BJ (cell line): ENCODE data around the gene ULK3. TPM values are rescaled to one million over a fixed set of nuclear protein-coding genes. Genes with fewer than 3 reads are reported as not detected.

Source experiments
- CTCF ChIA-PET: fragments of 350-600 bp; formaldehyde crosslinking; extraction: SDS; loops from one replicate; lab custom pipeline; 2021; ENCODE audit warnings: antibody characterized with exemption, inconsistent platforms; lab: Yijun Ruan, JAX
- POLR2A ChIA-PET: fragments of 300-600 bp; sonication (Branson Sonifier 250); formaldehyde crosslinking; extraction: SDS; loops from one replicate; lab custom pipeline; 2021; ENCODE audit warnings: antibody characterized with exemption; lab: Charles Lee
- DNase-seq: peaks from one replicate; pipeline ENCODE4 v3.0.0-alpha.2; 2011; ENCODE audit warnings: low read depth
- H3K27me3 ChIP-seq: 2 replicates; pipeline ENCODE4 v1.6.0; 2011; ENCODE audit warnings: low read length; ENCODE audit not compliant: control insufficient read depth, insufficient read depth
- H3K36me3 ChIP-seq: 2 replicates; pipeline ENCODE4 v1.5.1; 2011; ENCODE audit warnings: low read length; ENCODE audit not compliant: control insufficient read depth, insufficient read depth
- H3K4me3 ChIP-seq: 2 replicates; pipeline ENCODE4 v1.5.1; 2011; ENCODE audit warnings: low read depth, mild to moderate bottlenecking, control low read depth, low read length
- polyA plus RNA-seq: library from polyadenylated mRNA; depleted of rRNA; stranded (reverse); fragments of >200 nt; gene quantifications from 2 replicates; pipeline ENCODE4 v1.2.3, GENCODE V29; 2011
- TF ChIP-seq, protein P1 (sequence below): IDR thresholded peaks from 2 replicates; pipeline ENCODE4 v1.5.1; 2011; ENCODE audit warnings: low read depth, mild to moderate bottlenecking, control low read depth, inconsistent platforms, low read length, moderate library complexity; ENCODE audit not compliant: insufficient read depth

The ULK3 gene
- polyA plus RNA-seq, 1 experiment, result 20.1 TPM

DNA sequence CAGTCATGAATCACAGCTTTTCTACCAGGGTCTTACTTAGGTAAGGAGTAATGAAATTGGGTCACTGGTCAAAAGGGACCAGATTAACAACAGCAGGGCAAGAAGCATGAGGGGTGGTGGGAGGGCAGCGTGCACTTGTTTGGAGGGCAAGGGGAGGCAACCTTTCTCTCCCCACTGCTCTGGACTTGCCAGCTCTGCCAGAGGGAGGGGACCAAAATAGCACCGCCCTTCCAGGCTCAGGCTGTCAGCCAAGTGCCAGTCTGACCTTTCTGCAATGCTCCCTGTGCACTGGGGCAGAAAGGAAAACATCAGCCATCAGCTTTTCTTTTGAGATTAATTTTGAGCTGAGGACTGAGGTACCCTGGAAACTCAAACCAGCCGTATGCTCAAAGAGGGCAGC is 4.5 kb upstream of the ULK3 start:
- POLR2A ChIA-PET, result no interaction called here
- no peak overlapping the region for H3K4me3 ChIP-seq
- TF ChIP-seq, protein P1, sequence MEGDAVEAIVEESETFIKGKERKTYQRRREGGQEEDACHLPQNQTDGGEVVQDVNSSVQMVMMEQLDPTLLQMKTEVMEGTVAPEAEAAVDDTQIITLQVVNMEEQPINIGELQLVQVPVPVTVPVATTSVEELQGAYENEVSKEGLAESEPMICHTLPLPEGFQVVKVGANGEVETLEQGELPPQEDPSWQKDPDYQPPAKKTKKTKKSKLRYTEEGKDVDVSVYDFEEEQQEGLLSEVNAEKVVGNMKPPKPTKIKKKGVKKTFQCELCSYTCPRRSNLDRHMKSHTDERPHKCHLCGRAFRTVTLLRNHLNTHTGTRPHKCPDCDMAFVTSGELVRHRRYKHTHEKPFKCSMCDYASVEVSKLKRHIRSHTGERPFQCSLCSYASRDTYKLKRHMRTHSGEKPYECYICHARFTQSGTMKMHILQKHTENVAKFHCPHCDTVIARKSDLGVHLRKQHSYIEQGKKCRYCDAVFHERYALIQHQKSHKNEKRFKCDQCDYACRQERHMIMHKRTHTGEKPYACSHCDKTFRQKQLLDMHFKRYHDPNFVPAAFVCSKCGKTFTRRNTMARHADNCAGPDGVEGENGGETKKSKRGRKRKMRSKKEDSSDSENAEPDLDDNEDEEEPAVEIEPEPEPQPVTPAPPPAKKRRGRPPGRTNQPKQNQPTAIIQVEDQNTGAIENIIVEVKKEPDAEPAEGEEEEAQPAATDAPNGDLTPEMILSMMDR, result no peak
- H3K36me3 ChIP-seq, result peaks cover 29% of the 10 kb centered on the region
- DNase-seq, result no peak
- no peaks in the 10 kb centered on the region for H3K27me3 ChIP-seq
- CTCF ChIA-PET, result interaction anchor here (0.5 to 1.4 kb wide), 5 partner anchors 8 to 82 kb away, joined by 3 to 4 read pairs (median 3); no protein-coding TSS in a partner anchor

DNA sequence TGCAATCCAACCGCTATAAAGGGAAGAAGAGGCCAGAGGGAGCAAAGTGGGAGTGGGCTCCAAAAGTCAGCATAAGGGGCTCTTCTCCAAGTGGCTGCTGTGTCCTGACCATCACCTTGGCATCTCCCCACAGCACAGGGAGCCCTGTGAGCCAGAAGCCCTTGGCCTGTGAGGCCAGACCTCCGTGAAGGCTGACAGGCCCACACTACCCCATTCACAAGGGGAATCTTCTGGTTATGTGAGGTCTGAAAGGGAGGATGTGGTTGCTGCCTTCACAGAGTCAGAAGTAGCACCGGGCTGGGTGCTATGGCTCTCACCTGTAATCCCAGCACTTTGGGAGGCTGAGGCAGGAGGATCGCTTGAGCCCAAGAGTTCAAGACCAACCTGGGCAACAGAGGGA is 2.6 kb upstream of the ULK3 start:
- Histone ChIP-seq H3K27me3 (no peaks in the 10 kb centered on the region), H3K36me3 (peaks cover 14% of the 10 kb centered on the region), H3K4me3 (no peak overlapping the region)
- CTCF ChIA-PET, result no interaction called here
- no peak for DNase-seq
- TF ChIP-seq, protein P1, result no peak
- POLR2A ChIA-PET, result no interaction called here

DNA sequence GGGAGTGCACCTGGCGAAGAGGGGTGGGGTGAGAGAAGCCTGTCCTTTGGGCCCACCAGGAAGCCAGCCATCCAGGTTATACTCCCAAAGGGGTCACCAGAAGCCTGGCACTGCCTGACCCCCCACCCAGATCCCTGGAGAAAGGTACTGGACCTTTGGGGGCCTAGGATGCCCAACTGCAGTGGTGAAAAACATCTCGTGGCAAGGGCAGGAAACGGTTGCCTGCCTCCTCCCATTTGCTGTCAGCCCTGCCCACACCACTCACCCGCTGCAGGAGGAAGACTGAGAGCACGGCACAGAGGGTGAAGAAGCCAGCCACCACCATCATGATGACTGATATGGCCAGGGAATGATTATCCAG is 2.2 kb upstream of the ULK3 start:
- ChIA-PET POLR2A (no interaction called here), CTCF (interaction anchor here (1.0 to 1.4 kb wide), 4 partner anchors 11 to 76 kb away, joined by 3 to 5 read pairs (median 3); no protein-coding TSS in a partner anchor)
- TF ChIP-seq, protein P1, result no peak
- DNase-seq, result no peak
- no peak overlapping the region for H3K4me3 ChIP-seq
- peaks cover 13% of the 10 kb centered on the region for H3K36me3 ChIP-seq
- no peaks in the 10 kb centered on the region for H3K27me3 ChIP-seq

DNA sequence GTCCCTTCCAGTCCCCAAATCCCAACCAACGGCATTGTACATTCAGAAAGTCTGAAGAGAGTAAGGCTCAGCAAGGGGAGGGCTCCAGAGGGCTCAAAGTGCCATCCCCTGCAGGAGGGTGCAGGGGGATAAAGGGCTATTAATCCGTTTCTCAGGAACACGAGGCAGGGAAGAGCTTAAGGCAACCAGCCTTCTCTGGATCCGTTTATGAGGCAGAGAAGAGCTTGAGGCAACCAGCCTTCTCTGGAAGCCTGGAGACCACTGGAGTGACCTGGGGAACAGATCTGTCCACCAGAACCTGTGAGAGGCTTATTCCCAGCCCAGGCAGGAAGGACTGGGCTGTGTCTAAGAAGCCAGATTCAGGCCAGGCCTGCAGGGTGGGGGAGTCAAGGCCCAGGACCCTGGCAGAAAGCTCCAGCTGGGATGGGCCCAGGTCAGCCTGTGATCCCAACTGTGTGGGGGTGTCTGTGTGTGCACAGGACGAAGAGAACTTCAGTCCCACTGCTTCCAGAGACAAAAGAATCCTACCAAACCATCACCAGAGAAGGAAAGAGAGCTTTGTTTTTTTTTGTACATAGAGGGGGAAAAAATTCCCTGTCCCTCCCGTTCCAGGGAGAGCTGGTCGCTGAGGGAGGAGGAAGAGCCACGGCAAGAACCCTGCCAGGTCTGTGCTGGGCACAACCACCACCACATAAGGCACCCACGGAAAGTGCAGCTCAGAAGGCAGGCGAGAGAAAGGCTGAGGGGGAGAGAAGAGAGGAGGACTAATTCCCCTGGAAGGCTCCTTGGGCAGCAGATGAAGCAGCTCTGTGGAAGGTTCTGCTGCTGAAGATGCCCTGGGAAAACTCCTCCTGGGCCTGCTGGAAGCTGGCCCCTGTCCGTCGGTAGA is 1.6 kb upstream of the ULK3 start:
- ChIA-PET CTCF (interaction anchor here (1.0 to 1.4 kb wide), 4 partner anchors 12 to 75 kb away, joined by 3 to 5 read pairs (median 3); no protein-coding TSS in a partner anchor), POLR2A (no interaction called here)
- no peak overlapping the region for H3K4me3 ChIP-seq
- H3K36me3 ChIP-seq, result peaks cover 10% of the 10 kb centered on the region
- no peaks in the 10 kb centered on the region for H3K27me3 ChIP-seq
- TF ChIP-seq, protein P1, result no peak
- DNase-seq, result no peak

DNA sequence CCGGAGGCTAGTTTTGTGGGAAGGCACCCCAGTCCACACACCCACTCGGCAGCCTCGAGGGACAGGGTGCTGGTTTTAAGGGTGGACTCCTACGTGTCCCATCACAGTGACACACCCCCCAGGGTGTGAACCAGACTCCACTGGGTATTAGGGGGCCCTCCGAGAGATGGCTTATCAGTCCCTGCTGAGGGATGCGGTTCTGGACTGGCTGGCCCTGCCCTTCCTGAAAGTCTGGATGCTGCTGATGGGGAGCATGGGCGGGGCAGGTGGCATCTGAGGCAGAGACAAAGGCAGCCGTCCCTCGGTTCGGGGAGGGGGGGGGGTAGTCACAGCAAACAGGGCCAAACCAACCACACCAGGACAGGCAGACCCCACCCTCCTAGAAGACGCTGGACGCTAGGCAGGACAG is 939 bp upstream of the ULK3 start:
- Histone ChIP-seq H3K27me3 (no peaks in the 10 kb centered on the region), H3K4me3 (no peak overlapping the region), H3K36me3 (peaks cover 10% of the 10 kb centered on the region)
- no peak for DNase-seq
- TF ChIP-seq, protein P1, result no peak
- ChIA-PET CTCF (interaction anchor here (0.5 to 2.0 kb wide), 10 partner anchors 10 to 77 kb away, joined by 3 to 7 read pairs (median 3); no protein-coding TSS in a partner anchor), POLR2A (no interaction called here)
